ENCODE data around the gene ADAMTS13.

ADAMTS13 gene

DNA sequence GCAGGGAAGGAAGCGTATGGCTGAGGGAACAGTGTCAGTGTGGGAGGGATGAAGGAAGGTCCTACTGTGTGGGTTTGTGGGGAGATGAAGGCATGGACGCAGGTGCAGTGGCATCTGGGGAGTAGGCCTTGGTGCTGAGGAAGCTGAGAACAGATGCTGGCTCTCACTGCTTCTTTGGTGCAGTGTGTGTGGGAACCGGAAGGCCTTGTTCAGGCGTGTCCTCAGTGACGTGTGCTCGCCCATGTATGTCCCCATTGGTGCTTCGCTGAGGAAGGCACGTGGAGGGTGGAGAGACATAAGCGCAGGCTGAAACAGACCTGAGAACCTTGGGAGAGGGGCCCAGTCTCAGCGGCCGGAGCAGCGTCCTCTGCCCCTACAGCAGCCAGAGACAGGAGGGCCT is 18.7 kb downstream of the ADAMTS13 start:
- in situ Hi-C loops (cut with HindIII; ENCODE audit: low sequenced_read_pairs): no loop called here
- no peak overlapping the region for H3K4me3 ChIP-seq (ENCODE audit: low read depth, low read length)
- DNase-seq (ENCODE audit: low read depth): no peak
- TF ChIP-seq, protein P1, sequence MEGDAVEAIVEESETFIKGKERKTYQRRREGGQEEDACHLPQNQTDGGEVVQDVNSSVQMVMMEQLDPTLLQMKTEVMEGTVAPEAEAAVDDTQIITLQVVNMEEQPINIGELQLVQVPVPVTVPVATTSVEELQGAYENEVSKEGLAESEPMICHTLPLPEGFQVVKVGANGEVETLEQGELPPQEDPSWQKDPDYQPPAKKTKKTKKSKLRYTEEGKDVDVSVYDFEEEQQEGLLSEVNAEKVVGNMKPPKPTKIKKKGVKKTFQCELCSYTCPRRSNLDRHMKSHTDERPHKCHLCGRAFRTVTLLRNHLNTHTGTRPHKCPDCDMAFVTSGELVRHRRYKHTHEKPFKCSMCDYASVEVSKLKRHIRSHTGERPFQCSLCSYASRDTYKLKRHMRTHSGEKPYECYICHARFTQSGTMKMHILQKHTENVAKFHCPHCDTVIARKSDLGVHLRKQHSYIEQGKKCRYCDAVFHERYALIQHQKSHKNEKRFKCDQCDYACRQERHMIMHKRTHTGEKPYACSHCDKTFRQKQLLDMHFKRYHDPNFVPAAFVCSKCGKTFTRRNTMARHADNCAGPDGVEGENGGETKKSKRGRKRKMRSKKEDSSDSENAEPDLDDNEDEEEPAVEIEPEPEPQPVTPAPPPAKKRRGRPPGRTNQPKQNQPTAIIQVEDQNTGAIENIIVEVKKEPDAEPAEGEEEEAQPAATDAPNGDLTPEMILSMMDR (IDR thresholded peaks at IDR 0.05; ENCODE audit: low read depth, low read length, missing control alignments): no peak

DNA sequence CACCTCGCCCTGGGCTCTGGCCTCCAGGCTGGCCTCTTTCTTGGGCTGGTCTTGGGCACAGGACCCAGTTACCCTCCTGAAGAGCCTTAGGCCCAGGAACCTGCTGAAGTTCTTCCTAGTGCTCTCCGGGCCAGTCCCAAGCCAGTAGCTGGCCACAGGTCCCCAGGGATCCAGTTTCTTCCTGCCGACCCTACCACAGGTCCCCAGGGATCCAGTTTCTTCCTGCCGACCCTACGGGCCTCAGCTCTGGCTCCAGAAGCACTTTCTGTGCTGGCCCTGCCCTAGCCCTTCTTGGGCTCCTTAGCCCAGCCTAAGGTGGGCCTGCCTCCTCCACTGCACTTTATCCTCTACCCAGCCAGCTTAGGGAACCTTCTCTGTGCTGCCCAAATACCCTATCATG is 19.4 kb downstream of the ADAMTS13 start:
- no peak overlapping the region for H3K4me3 ChIP-seq (ENCODE audit: low read depth, low read length)
- no peak for DNase-seq (ENCODE audit: low read depth)
- TF ChIP-seq, protein P1 (IDR thresholded peaks at IDR 0.05; ENCODE audit: low read depth, low read length, missing control alignments): no peak
- in situ Hi-C loops (cut with HindIII; ENCODE audit: low sequenced_read_pairs): no loop called here

DNA sequence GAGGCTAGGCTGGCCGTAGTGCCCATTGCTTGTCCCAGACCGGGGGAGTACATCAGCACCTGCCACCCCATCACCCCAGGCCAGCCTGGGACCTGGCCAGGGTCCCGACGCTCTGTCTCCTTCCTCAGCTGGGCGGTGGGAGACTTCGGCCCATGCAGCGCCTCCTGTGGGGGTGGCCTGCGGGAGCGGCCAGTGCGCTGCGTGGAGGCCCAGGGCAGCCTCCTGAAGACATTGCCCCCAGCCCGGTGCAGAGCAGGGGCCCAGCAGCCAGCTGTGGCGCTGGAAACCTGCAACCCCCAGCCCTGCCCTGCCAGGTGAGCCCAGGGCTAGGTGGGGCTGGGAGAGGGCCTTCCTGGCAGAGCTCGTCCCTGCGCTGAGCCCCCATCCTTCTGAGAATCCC is 21.1 kb downstream of the ADAMTS13 start:
- DNase-seq (ENCODE audit: low read depth): no peak
- TF ChIP-seq, protein P1 (IDR thresholded peaks at IDR 0.05; ENCODE audit: low read depth, low read length, missing control alignments): no peak
- no peak overlapping the region for H3K4me3 ChIP-seq (ENCODE audit: low read depth, low read length)
- in situ Hi-C loops (cut with HindIII; ENCODE audit: low sequenced_read_pairs): no loop called here

DNA sequence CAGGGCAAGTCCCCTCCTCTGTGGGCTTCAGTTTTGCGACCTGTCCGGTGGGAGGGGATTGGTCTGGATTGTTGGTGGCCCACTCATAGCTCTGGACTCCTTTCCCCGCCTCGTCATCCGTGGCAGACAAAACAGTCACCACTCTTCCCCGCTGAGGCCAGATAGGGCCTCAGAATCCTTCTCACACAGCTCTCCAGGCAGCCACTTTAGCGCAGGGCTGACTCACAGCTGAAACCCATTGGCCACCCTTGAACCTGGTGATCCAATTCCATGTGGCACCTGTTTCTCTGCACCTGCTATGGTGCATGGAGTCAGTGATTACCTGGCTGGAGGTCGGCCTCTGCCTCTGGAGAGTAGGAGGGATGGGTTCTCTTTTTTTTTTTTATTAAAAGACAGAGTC is 21.8 kb downstream of the ADAMTS13 start:
- in situ Hi-C loops (cut with HindIII; ENCODE audit: low sequenced_read_pairs): no loop called here
- DNase-seq (ENCODE audit: low read depth): no peak
- TF ChIP-seq, protein P1 (IDR thresholded peaks at IDR 0.05; ENCODE audit: low read depth, low read length, missing control alignments): no peak
- H3K4me3 ChIP-seq (ENCODE audit: low read depth, low read length): no peak overlapping the region

DNA sequence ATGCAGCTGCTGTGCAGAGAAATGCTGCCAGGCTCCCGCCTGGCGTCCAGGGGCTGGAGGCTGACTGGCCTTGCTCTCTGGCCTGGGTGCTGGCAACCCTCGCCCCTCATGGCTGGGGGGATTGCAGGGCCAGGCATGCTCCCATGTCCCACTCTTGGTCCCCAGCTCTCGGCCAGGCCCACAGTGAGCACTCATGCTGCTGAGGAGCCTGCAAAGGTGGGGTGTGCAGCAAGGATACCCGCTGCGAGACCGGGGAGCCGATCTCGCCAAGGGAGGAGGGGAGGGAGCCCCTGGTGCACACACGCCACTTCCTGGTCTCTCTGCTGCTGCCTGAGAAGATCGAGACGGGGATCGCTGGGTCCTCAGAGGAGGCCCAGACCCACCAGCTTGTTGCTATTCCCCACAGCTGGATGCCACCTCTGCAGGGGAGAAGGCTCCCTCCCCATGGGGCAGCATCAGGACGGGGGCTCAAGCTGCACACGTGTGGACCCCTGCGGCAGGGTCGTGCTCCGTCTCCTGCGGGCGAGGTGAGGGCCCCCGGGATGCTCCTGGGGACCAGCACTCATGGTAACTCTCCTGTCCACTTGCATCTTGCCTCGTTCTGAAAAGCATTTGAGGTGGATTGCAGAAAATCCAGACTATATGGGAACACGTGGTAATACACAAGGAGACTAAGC is 23.3 kb downstream of the ADAMTS13 start:
- no peak overlapping the region for H3K4me3 ChIP-seq (ENCODE audit: low read depth, low read length)
- no peak for DNase-seq (ENCODE audit: low read depth)
- TF ChIP-seq, protein P1 (IDR thresholded peaks at IDR 0.05; ENCODE audit: low read depth, low read length, missing control alignments): no peak
- in situ Hi-C loops (cut with HindIII; ENCODE audit: low sequenced_read_pairs): no loop called here

DNA sequence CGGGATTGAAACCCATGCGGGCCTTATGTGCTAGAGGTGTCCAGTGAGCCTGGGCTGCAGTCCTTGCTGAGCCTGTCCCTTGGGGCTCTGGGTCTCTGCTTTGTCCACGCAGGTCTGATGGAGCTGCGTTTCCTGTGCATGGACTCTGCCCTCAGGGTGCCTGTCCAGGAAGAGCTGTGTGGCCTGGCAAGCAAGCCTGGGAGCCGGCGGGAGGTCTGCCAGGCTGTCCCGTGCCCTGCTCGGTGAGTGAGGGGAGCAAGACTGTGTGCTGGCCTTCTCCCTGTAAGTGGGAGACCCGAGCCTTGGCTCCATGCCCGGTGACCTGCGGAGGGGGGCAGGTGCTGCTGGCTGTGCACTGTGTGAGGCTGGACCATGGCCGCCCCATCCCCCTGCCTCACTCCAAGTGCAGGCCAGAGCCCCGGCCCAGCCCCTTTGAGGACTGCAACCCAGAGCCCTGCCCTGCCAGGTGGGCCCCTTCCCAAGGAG is 26.4 kb downstream of the ADAMTS13 start:
- H3K4me3 ChIP-seq (ENCODE audit: low read depth, low read length): no peak overlapping the region
- TF ChIP-seq, protein P1 (IDR thresholded peaks at IDR 0.05; ENCODE audit: low read depth, low read length, missing control alignments): no peak
- in situ Hi-C loops (cut with HindIII; ENCODE audit: low sequenced_read_pairs): no loop called here
- DNase-seq (ENCODE audit: low read depth): no peak

Measured in astrocyte of the cerebellum (primary cell).